Measurements from ENCODE around the gene CLEC17A. TPM values are rescaled to one million over a fixed set of nuclear protein-coding genes. Genes with fewer than 3 reads are reported as not detected.
"Not testable (repeated sequence)": the region's sequence is repeated elsewhere in the genome, so short reads cannot be mapped to it uniquely, and the experiment has no call there.

CLEC17A gene
- total and polyA plus RNA-seq, 3 donors from 2014 or later, result 0.56 to 1.4 (median 1.3) TPM

DNA sequence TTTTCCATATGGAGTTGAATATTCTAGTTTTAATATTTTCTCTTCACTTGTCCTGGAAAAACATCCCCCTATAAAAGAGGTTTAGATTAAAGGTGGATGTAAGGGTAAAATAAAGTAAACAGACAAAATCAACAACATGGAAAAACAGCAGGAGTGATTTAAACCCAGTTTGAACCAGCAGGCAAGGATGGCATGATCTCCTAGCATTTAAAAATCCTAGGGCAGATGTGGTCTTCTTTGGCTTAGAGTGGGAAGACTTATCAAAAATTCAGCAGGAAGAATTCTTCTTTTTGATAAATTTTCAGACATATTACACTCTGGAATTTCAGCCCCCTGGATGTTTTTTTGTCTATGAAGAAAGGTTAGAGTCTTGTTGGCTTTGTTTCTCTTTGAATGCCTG lies 36.5 kb downstream of the CLEC17A start:
- Histone ChIP-seq H3K4me3 (no peak overlapping the region), H3K36me3 (ENCODE audit: low read depth, missing control alignments) (no peaks in the 10 kb centered on the region), H3K9me3 (peaks cover 3% of the 10 kb centered on the region), H3K27me3 (no peaks in the 10 kb centered on the region), H3K4me1 (no peaks in the 10 kb centered on the region), H3K27ac (no peak overlapping the region)
- intact Hi-C loops (cut with DNase I; ENCODE audit: low total_unique reads), result no loop called here
- DNase-seq, result no peak
- no peak for TF ChIP-seq POLR2A (IDR thresholded peaks at IDR 0.05)
- TF ChIP-seq, protein P1, sequence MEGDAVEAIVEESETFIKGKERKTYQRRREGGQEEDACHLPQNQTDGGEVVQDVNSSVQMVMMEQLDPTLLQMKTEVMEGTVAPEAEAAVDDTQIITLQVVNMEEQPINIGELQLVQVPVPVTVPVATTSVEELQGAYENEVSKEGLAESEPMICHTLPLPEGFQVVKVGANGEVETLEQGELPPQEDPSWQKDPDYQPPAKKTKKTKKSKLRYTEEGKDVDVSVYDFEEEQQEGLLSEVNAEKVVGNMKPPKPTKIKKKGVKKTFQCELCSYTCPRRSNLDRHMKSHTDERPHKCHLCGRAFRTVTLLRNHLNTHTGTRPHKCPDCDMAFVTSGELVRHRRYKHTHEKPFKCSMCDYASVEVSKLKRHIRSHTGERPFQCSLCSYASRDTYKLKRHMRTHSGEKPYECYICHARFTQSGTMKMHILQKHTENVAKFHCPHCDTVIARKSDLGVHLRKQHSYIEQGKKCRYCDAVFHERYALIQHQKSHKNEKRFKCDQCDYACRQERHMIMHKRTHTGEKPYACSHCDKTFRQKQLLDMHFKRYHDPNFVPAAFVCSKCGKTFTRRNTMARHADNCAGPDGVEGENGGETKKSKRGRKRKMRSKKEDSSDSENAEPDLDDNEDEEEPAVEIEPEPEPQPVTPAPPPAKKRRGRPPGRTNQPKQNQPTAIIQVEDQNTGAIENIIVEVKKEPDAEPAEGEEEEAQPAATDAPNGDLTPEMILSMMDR (IDR thresholded peaks at IDR 0.05), result no peak

GRCh38 chr19:14624491-14624890 lies 41.6 kb downstream of the CLEC17A start:
- H3K36me3 ChIP-seq (ENCODE audit: low read depth, missing control alignments); intact Hi-C loops (cut with DNase I; ENCODE audit: low total_unique reads); H3K27ac ChIP-seq; DNase-seq; H3K4me3 ChIP-seq; H3K27me3 ChIP-seq; H3K4me1 ChIP-seq; H3K9me3 ChIP-seq: not testable (repeated sequence)
- 74 to 85% methylated on average over 6 of the region's 6 CpGs for WGBS, 2 donors

- Histone ChIP-seq H3K27me3 (no peaks in the 10 kb centered on the region), H3K27ac (no peak overlapping the region), H3K4me1 (no peaks in the 10 kb centered on the region), H3K9me3 (no peaks in the 10 kb centered on the region), H3K4me3 (no peak overlapping the region), H3K36me3 (ENCODE audit: low read depth, missing control alignments) (no peaks in the 10 kb centered on the region)
- intact Hi-C loops (cut with DNase I; ENCODE audit: low total_unique reads), result no loop called here
- DNase-seq, result no peak
- 88 to 90% methylated on average over 1 of the region's 1 CpG for WGBS, 2 donors
- TF ChIP-seq POLR2A (IDR thresholded peaks at IDR 0.05), result no peak
- TF ChIP-seq, protein P1 (IDR thresholded peaks at IDR 0.05), result no peak
These were observed 46.7 kb downstream of the CLEC17A start for GRCh38 chr19:14629557-14629956.

GRCh38 chr19:14632286-14632685 lies 49.4 kb downstream of the CLEC17A start:
- no peaks in the 10 kb centered on the region for H3K36me3 ChIP-seq (ENCODE audit: low read depth, missing control alignments)
- intact Hi-C loops (cut with DNase I; ENCODE audit: low total_unique reads), result no loop called here
- 17 to 26% methylated on average over 1 of the region's 1 CpG for WGBS, 2 donors
- no peaks in the 10 kb centered on the region for H3K4me1 ChIP-seq
- H3K27me3 ChIP-seq, result no peaks in the 10 kb centered on the region
- no peak overlapping the region for H3K4me3 ChIP-seq
- peak; percentile 50 for DNase-seq
- H3K27ac ChIP-seq, result no peak overlapping the region
- TF ChIP-seq, protein P1 (IDR thresholded peaks at IDR 0.05), result no peak
- no peak for TF ChIP-seq POLR2A (IDR thresholded peaks at IDR 0.05)
- H3K9me3 ChIP-seq, result no peaks in the 10 kb centered on the region

- 62 to 66% methylated on average over 4 of the region's 4 CpGs for WGBS, 2 donors
- H3K36me3 ChIP-seq (ENCODE audit: low read depth, missing control alignments), result no peaks in the 10 kb centered on the region
These were observed 56.8 kb downstream of the CLEC17A start for GRCh38 chr19:14639536-14640277.

More at GRCh38 chr19:14639536-14640277, 56.8 kb downstream of the CLEC17A start:
- Histone ChIP-seq H3K27ac (no peak overlapping the region), H3K4me1 (no peaks in the 10 kb centered on the region), H3K27me3 (no peaks in the 10 kb centered on the region), H3K4me3 (no peak overlapping the region), H3K9me3 (no peaks in the 10 kb centered on the region)
- intact Hi-C loops (cut with DNase I; ENCODE audit: low total_unique reads), result no loop called here
- no peak for DNase-seq
- TF ChIP-seq, protein P1 (IDR thresholded peaks at IDR 0.05), result no peak
- no peak for TF ChIP-seq POLR2A (IDR thresholded peaks at IDR 0.05)
